K562 (cell line): Measurements from ENCODE around the gene DTX4. TPM values are rescaled to one million over a fixed set of nuclear protein-coding genes. Genes with fewer than 3 reads are reported as not detected.

Experiments
- BRF1 ChIP-seq: IDR thresholded peaks from 3 replicates; pipeline ENCODE4 v1.6.1; 2011; ENCODE audit warnings: borderline replicate concordance, mild to moderate bottlenecking; ENCODE audit not compliant: insufficient read length; ENCODE audit errors: extremely low read depth
- C11orf30 ChIP-seq: fragments of 450-650 bp; IDR thresholded peaks from 2 replicates; pipeline ENCODE4 v1.6.1; 2016; ENCODE audit warnings: low read depth, mild to moderate bottlenecking
- CREBBP ChIP-seq: IDR thresholded peaks from one replicate; pipeline ENCODE4 v1.6.1; 2012; ENCODE audit warnings: low read depth, mild to moderate bottlenecking, control low read depth, inconsistent platforms, low read length
- DEAF1 ChIP-seq: fragments of 450-650 bp; formaldehyde crosslinking; IDR thresholded peaks from 2 replicates; pipeline ENCODE4 v1.4.0; 2020; ENCODE audit warnings: mild to moderate bottlenecking, moderate library complexity
- E2F1 ChIP-seq: sonication (generic); formaldehyde crosslinking; IDR thresholded peaks from 2 replicates; pipeline ENCODE4 v1.8.1; 2023; ENCODE audit warnings: mild to moderate bottlenecking, missing genetic modification reagents, moderate library complexity
- ILF3 ChIP-seq: fragments of 450-650 bp; IDR thresholded peaks from 2 replicates; pipeline ENCODE4 v1.6.1; 2018; ENCODE audit warnings: antibody characterized with exemption, mild to moderate bottlenecking, moderate library complexity, borderline replicate concordance
- MLX ChIP-seq, 2 experiments: fragments of 450-650 bp in 1 of 2; sonication (generic) in 1 of 2; formaldehyde crosslinking; conservative IDR thresholded peaks; 2 replicates each; pipeline versions ENCODE4 v1.4.0 to v1.8.1; 2020 to 2022; ENCODE audit warnings: mild to moderate bottlenecking in 1 of 2, missing genetic modification reagents in 1 of 2
- NR2F6 ChIP-seq: fragments of 450-650 bp; formaldehyde crosslinking; IDR thresholded peaks from 2 replicates; pipeline ENCODE4 v1.4.0; 2020; ENCODE audit warnings: mild to moderate bottlenecking
- PCBP2 ChIP-seq: fragments of 200-400 bp; formaldehyde crosslinking; IDR thresholded peaks from 2 replicates; pipeline ENCODE4 v1.6.1; 2018; ENCODE audit warnings: low read length, low read depth, mild to moderate bottlenecking, moderate library complexity; ENCODE audit not compliant: poor library complexity, severe bottlenecking
- POLR3G ChIP-seq: IDR thresholded peaks from 2 replicates; pipeline ENCODE4 v1.6.1; 2011; ENCODE audit not compliant: insufficient read length, insufficient replicate concordance; ENCODE audit errors: extremely low read depth
- RAD51 ChIP-seq: fragments of 450-650 bp; IDR thresholded peaks from 2 replicates; pipeline ENCODE4 v1.7.1; 2016; ENCODE audit warnings: low read depth, mild to moderate bottlenecking, borderline replicate concordance
- SMAD1 ChIP-seq: fragments of 150-350 bp; IDR thresholded peaks from 2 replicates; pipeline ENCODE4 v1.6.1; 2014; ENCODE audit warnings: low read length, low read depth; ENCODE audit not compliant: partially characterized antibody
- SNAPC5 ChIP-seq: fragments of 250-450 bp; sonication (Bioruptor Pico); IDR thresholded peaks from 2 replicates; pipeline ENCODE4 v1.8.0; 2021; ENCODE audit warnings: moderate library complexity, mild to moderate bottlenecking, inconsistent platforms
- SREBF1 ChIP-seq: fragments of 150-350 bp; IDR thresholded peaks from 2 replicates; pipeline ENCODE4 v1.6.1; 2014; ENCODE audit warnings: antibody characterized with exemption, low read depth, low read length, borderline replicate concordance
- SREBF2 ChIP-seq: sonication (generic); formaldehyde crosslinking; IDR thresholded peaks from 2 replicates; pipeline ENCODE4 v1.4.0; 2020; ENCODE audit warnings: mild to moderate bottlenecking, missing genetic modification reagents
- TARDBP ChIP-seq: fragments of 450-650 bp; IDR thresholded peaks from 2 replicates; pipeline ENCODE4 v1.6.1; 2016
- TGIF2 ChIP-seq: sonication (generic); formaldehyde crosslinking; IDR thresholded peaks from 2 replicates; pipeline ENCODE4 v1.8.1; 2022; ENCODE audit warnings: mild to moderate bottlenecking, missing genetic modification reagents, moderate library complexity
- THRB ChIP-seq: fragments of 450-650 bp; formaldehyde crosslinking; conservative IDR thresholded peaks from 2 replicates; pipeline ENCODE4 v1.4.0; 2022; ENCODE audit warnings: mild to moderate bottlenecking, missing genetic modification characterization
- ZC3H8 ChIP-seq: fragments of 450-650 bp; IDR thresholded peaks from 2 replicates; pipeline ENCODE4 v1.6.1; 2017
- ZNF133 ChIP-seq: fragments of 250-450 bp; sonication (Bioruptor Pico); IDR thresholded peaks from 2 replicates; pipeline ENCODE4 v1.4.0; 2020; ENCODE audit warnings: mild to moderate bottlenecking
- ZNF134 ChIP-seq: fragments of 250-450 bp; sonication (Bioruptor Pico); conservative IDR thresholded peaks from 2 replicates; pipeline ENCODE4 v1.4.0; 2020
- ZNF354B ChIP-seq: fragments of 250-450 bp; sonication (Bioruptor Pico); IDR thresholded peaks from 2 replicates; pipeline ENCODE4 v1.4.0; 2020
- ZNF444 ChIP-seq: fragments of 250-450 bp; sonication (Bioruptor Pico); IDR thresholded peaks from 2 replicates; pipeline ENCODE4 v1.4.0; 2020; ENCODE audit warnings: mild to moderate bottlenecking, moderate library complexity
- polyA plus RNA-seq, 8 experiments: library from polyadenylated mRNA; depleted of rRNA in 4 of 8; stranded (reverse) in 5 of 8; unstranded in 3 of 8; fragments of >200 nt; fragmentation: Nextera tagmentation in 2 of 8; fragmentation: Illumina TruSeq in 1 of 8; extraction: Ambion mirVana in 2 of 8; extraction: Trizol in 1 of 8; gene quantifications; 2 replicates each; pipeline versions ENCODE4 v1.2.1 to v1.2.3, GENCODE V29; 2011 to 2014; ENCODE audit warnings: inconsistent platforms in 1 of 8, missing spikeins in 1 of 8
- total RNA-seq, 7 experiments: library from RNA; depleted of rRNA in 6 of 7; stranded (reverse); fragments of >200 nt in 6 of 7; fragmentation: Illumina TruSeq in 2 of 7; extraction: Trizol in 2 of 7; gene quantifications; 2 replicates each; pipeline versions ENCODE4 v1.2.1 to v1.2.3, GENCODE V29; 2011 to 2021; ENCODE audit warnings: low replicate concordance in 1 of 7

DTX4 gene
- total and polyA plus RNA-seq, 9 of the 15 experiments (the other 6 are each of a cell fraction or from before 2014, with no cell fraction given): 0.03 to 0.47 (median 0.04) TPM; not detected in 4

- TF ChIP-seq THRB (CRISPR knock-in tag): no peak
- TF ChIP-seq ZNF354B (CRISPR knock-in tag): no peak
- TF ChIP-seq PCBP2: no peak
- TF ChIP-seq ZNF444 (CRISPR knock-in tag): no peak
- no peak for TF ChIP-seq TARDBP
- TF ChIP-seq ZNF133 (CRISPR knock-in tag): no peak
- no peak for TF ChIP-seq SNAPC5 (CRISPR knock-in tag)
- no peak for TF ChIP-seq ZC3H8
- no peak for TF ChIP-seq RAD51
- TF ChIP-seq BRF1: no peak
- TF ChIP-seq DEAF1: peak; percentile 84
- TF ChIP-seq E2F1 (CRISPR knock-in tag): no peak
- TF ChIP-seq CREBBP: no peak
- no peak for TF ChIP-seq SREBF2
- no peak for TF ChIP-seq ZNF134 (CRISPR knock-in tag)
- no peak for TF ChIP-seq SREBF1
- no peak for TF ChIP-seq MLX (CRISPR knock-in tag; conservative IDR thresholded peaks at IDR 0.05)
- no peak for TF ChIP-seq POLR3G
- TF ChIP-seq SMAD1: no peak
- TF ChIP-seq C11orf30: no peak
- TF ChIP-seq ILF3: no peak
- no peak for TF ChIP-seq NR2F6 (CRISPR knock-in tag)
- no peak for TF ChIP-seq TGIF2 (CRISPR knock-in tag)
Measured at GRCh38 chr11:59171508-59172322, at the start of gene DTX4 (continued).
